Activated CD4-positive, alpha-beta T cell treated with anti-CD3 and anti-CD28 coated beads, Interleukin-2, amount 10 ng/mL, durations not matched to agents 7 days and 5 days (primary cell): ENCODE data around the gene CTRB1. TPM values are rescaled to one million over a fixed set of nuclear protein-coding genes. Genes with fewer than 3 reads are reported as not detected.
"Not testable (repeated sequence)": the region's sequence is repeated elsewhere in the genome, so short reads cannot be mapped to it uniquely, and the experiment has no call there.

ENCODE experiments used
- CTCF ChIA-PET: fragments of 350-600 bp; sonication (Branson Sonifier 250); formaldehyde crosslinking; loops from one replicate; lab custom pipeline; 2021; ENCODE audit warnings: antibody characterized with exemption; lab: Charles Lee
- POLR2A ChIA-PET: fragments of 350-600 bp; sonication (Branson Sonifier 250); formaldehyde crosslinking; loops from one replicate; lab custom pipeline; 2021; ENCODE audit warnings: antibody characterized with exemption; lab: Charles Lee
- DNase-seq: peaks from one replicate; pipeline ENCODE4 v3.0.0-alpha.2; 2020
- H3K27ac Mint-ChIP-seq: one replicate; pipeline ENCODE4 v1.8.0; 2021; ENCODE audit warnings: mild to moderate bottlenecking, moderate library complexity, mixed read lengths
- H3K27me3 Mint-ChIP-seq: one replicate; pipeline ENCODE4 v1.8.0; 2021; ENCODE audit warnings: mixed read lengths
- H3K36me3 Mint-ChIP-seq: one replicate; pipeline ENCODE4 v1.8.0; 2021; ENCODE audit warnings: low read depth, mixed read lengths
- H3K4me1 Mint-ChIP-seq: one replicate; pipeline ENCODE4 v1.8.0; 2021; ENCODE audit warnings: mixed read lengths
- H3K4me3 Mint-ChIP-seq: one replicate; pipeline ENCODE4 v1.8.0; 2021; ENCODE audit warnings: mild to moderate bottlenecking, moderate library complexity, mixed read lengths
- H3K9me3 Mint-ChIP-seq: one replicate; pipeline ENCODE4 v1.8.0; 2021; ENCODE audit warnings: mixed read lengths
- total RNA-seq, 2 experiments: library from RNA; stranded (reverse); gene quantifications; one replicate each; pipeline ENCODE4 v1.2.3, GENCODE V29; 2021

The CTRB1 gene
- total RNA-seq, 2 experiments from 2014 or later: not detected

- Mint-ChIP-seq H3K4me1 (peaks cover 1% of the 10 kb centered on the region), H3K4me3 (no peak overlapping the region), H3K36me3 (no peaks in the 10 kb centered on the region), H3K27ac (no peak overlapping the region), H3K27me3 (peaks cover 3% of the 10 kb centered on the region), H3K9me3 (no peaks in the 10 kb centered on the region)
- no peak for DNase-seq
- POLR2A ChIA-PET: no interaction called here
- CTCF ChIA-PET: no interaction called here
Measured at GRCh38 chr16:75231570-75231969, 12.8 kb downstream of the CTRB1 start.

GRCh38 chr16:75233611-75233938 lies 14.8 kb downstream of the CTRB1 start:
- ChIA-PET CTCF (interaction anchor here (0.5 to 2.5 kb wide), 25 partner anchors 9 to 282 kb away, joined by 3 to 10 read pairs (median 4); partner anchors contain the start of gene CFDP1), POLR2A (no interaction called here)
- Mint-ChIP-seq H3K9me3 (no peaks in the 10 kb centered on the region), H3K27ac (no peak overlapping the region), H3K4me1 (peaks cover 1% of the 10 kb centered on the region), H3K27me3 (peaks cover 3% of the 10 kb centered on the region), H3K36me3 (no peaks in the 10 kb centered on the region), H3K4me3 (no peak overlapping the region)
- DNase-seq: no peak

- Mint-ChIP-seq H3K27me3 (peaks cover 3% of the 10 kb centered on the region), H3K4me1 (peaks cover 1% of the 10 kb centered on the region), H3K9me3 (no peaks in the 10 kb centered on the region), H3K27ac (no peak overlapping the region), H3K36me3 (no peaks in the 10 kb centered on the region), H3K4me3 (no peak overlapping the region)
- CTCF ChIA-PET: interaction anchor here (0.8 to 2.5 kb wide), 10 partner anchors 13 to 198 kb away, joined by 3 to 10 read pairs (median 6); partner anchors contain the start of gene CFDP1
- POLR2A ChIA-PET: no interaction called here
- no peak for DNase-seq
Measured at GRCh38 chr16:75234856-75235696, 16.3 kb downstream of the CTRB1 start.

GRCh38 chr16:75235721-75236193 lies 17.0 kb downstream of the CTRB1 start:
- Mint-ChIP-seq H3K4me3 (no peak overlapping the region), H3K4me1 (peaks cover 1% of the 10 kb centered on the region)
- no peak for DNase-seq

GRCh38 chr16:75236232-75236631 lies 17.4 kb downstream of the CTRB1 start:
- ChIA-PET POLR2A (no interaction called here), CTCF (interaction anchor here (0.6 to 1.4 kb wide), 2 partner anchors 144 to 149 kb away, joined by 4 to 5 read pairs; no protein-coding TSS in a partner anchor)
- peaks cover 3% of the 10 kb centered on the region for H3K27me3 Mint-ChIP-seq
- H3K4me1 Mint-ChIP-seq: peaks cover 1% of the 10 kb centered on the region
- DNase-seq: no peak
- H3K27ac Mint-ChIP-seq: no peak overlapping the region
- H3K36me3 Mint-ChIP-seq: no peaks in the 10 kb centered on the region
- no peaks in the 10 kb centered on the region for H3K9me3 Mint-ChIP-seq
- H3K4me3 Mint-ChIP-seq: no peak overlapping the region

More at GRCh38 chr16:75235721-75236193, 17.0 kb downstream of the CTRB1 start:
- CTCF ChIA-PET: interaction anchor here (0.6 to 2.5 kb wide), 3 partner anchors 144 to 150 kb away, joined by 4 to 6 read pairs (median 5); no protein-coding TSS in a partner anchor
- Mint-ChIP-seq H3K27ac (no peak overlapping the region), H3K27me3 (peaks cover 3% of the 10 kb centered on the region), H3K9me3 (no peaks in the 10 kb centered on the region), H3K36me3 (no peaks in the 10 kb centered on the region)
- POLR2A ChIA-PET: no interaction called here

GRCh38 chr16:75236736-75237397 lies 18.1 kb downstream of the CTRB1 start:
- Mint-ChIP-seq H3K9me3 (no peaks in the 10 kb centered on the region), H3K4me3 (no peak overlapping the region), H3K27me3 (peaks cover 3% of the 10 kb centered on the region), H3K36me3 (no peaks in the 10 kb centered on the region), H3K4me1 (peaks cover 1% of the 10 kb centered on the region), H3K27ac (no peak overlapping the region)
- ChIA-PET CTCF (interaction anchor here (1.4 kb wide), 1 partner anchor 149 kb away, joined by 5 read pairs; no protein-coding TSS in a partner anchor), POLR2A (no interaction called here)
- DNase-seq: no peak

- no peak for DNase-seq
- Mint-ChIP-seq H3K4me3 (no peak overlapping the region), H3K4me1 (peaks cover 1% of the 10 kb centered on the region), H3K36me3 (no peaks in the 10 kb centered on the region), H3K27ac (no peak overlapping the region), H3K9me3 (no peaks in the 10 kb centered on the region), H3K27me3 (peaks cover 3% of the 10 kb centered on the region)
- CTCF ChIA-PET: no interaction called here
- POLR2A ChIA-PET: no interaction called here
Measured at GRCh38 chr16:75237398-75238131, 18.8 kb downstream of the CTRB1 start.

- Mint-ChIP-seq H3K27me3 (peaks cover 3% of the 10 kb centered on the region), H3K4me1 (peaks cover 1% of the 10 kb centered on the region), H3K9me3 (no peaks in the 10 kb centered on the region), H3K36me3 (no peaks in the 10 kb centered on the region), H3K27ac (no peak overlapping the region), H3K4me3 (no peak overlapping the region)
- ChIA-PET CTCF (no interaction called here), POLR2A (no interaction called here)
- DNase-seq: no peak
Measured at GRCh38 chr16:75238132-75238852, 19.5 kb downstream of the CTRB1 start.

- ChIA-PET CTCF (no interaction called here), POLR2A (no interaction called here)
- no peaks in the 10 kb centered on the region for H3K9me3 Mint-ChIP-seq
- no peak overlapping the region for H3K4me3 Mint-ChIP-seq
- H3K27ac Mint-ChIP-seq: no peak overlapping the region
- peaks cover 1% of the 10 kb centered on the region for H3K27me3 Mint-ChIP-seq
- no peaks in the 10 kb centered on the region for H3K36me3 Mint-ChIP-seq
- no peaks in the 10 kb centered on the region for H3K4me1 Mint-ChIP-seq
- DNase-seq: no peak
Measured at GRCh38 chr16:75238853-75239541, 20.2 kb downstream of the CTRB1 start.

- CTCF ChIA-PET: no interaction called here
- Mint-ChIP-seq H3K4me3 (no peak overlapping the region), H3K27me3 (no peaks in the 10 kb centered on the region), H3K36me3 (no peaks in the 10 kb centered on the region), H3K27ac (no peak overlapping the region), H3K4me1 (peaks cover under 1% of the 10 kb centered on the region), H3K9me3 (no peaks in the 10 kb centered on the region)
- POLR2A ChIA-PET: no interaction called here
- DNase-seq: no peak
Measured at GRCh38 chr16:75239542-75240122, 20.8 kb downstream of the CTRB1 start.

GRCh38 chr16:75240633-75241032 lies 21.8 kb downstream of the CTRB1 start:
- CTCF ChIA-PET: interaction anchor here (0.6 to 0.7 kb wide), 2 partner anchors 14 to 211 kb away, joined by 3 to 4 read pairs; no protein-coding TSS in a partner anchor
- POLR2A ChIA-PET, H3K27ac Mint-ChIP-seq, DNase-seq, H3K27me3 Mint-ChIP-seq, H3K4me1 Mint-ChIP-seq, H3K4me3 Mint-ChIP-seq, H3K36me3 Mint-ChIP-seq, H3K9me3 Mint-ChIP-seq: not testable (repeated sequence)
